ENCODE measurements around the gene TIMM10B.

TIMM10B gene

DNA sequence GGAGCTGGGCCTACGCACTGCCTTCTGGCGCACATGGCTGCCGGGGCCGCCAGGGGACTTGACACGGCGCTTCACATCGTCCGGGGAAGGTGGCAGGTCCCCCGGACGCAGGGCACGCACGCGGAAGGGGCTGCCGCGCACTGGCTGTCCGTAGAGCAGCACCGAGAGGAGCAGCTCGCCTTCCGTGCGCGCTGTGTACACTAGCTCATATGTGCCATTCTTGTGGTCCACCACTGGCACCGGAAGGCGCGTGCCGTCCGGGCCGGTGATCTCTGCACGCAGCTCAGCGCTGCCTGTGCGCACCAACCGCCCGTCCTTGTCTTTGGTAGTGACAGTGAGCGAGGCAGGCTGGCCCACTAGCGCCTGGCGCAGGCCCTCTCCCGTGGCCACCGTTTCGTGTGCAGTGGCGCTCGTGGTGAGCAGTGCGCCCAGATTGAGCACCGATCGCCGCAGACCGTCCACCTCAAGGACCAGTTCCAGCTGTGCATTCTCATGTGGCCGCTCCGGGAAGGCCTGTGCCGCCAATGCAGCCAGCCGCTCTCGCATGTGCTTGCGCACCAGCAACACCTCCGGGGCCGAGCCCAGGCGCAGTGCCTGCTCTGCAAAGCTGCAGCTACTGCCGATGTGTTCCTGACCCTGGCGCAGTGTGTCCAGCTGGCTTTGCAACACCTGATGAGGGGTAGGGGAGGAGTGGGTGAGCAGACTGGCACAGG, 24.8 kb upstream of the TIMM10B start:
- no peak overlapping the region for H3K4me3 ChIP-seq (ENCODE audit: low read length)
- no peak for DNase-seq (ENCODE audit: low read depth)
- TF ChIP-seq, protein P1, sequence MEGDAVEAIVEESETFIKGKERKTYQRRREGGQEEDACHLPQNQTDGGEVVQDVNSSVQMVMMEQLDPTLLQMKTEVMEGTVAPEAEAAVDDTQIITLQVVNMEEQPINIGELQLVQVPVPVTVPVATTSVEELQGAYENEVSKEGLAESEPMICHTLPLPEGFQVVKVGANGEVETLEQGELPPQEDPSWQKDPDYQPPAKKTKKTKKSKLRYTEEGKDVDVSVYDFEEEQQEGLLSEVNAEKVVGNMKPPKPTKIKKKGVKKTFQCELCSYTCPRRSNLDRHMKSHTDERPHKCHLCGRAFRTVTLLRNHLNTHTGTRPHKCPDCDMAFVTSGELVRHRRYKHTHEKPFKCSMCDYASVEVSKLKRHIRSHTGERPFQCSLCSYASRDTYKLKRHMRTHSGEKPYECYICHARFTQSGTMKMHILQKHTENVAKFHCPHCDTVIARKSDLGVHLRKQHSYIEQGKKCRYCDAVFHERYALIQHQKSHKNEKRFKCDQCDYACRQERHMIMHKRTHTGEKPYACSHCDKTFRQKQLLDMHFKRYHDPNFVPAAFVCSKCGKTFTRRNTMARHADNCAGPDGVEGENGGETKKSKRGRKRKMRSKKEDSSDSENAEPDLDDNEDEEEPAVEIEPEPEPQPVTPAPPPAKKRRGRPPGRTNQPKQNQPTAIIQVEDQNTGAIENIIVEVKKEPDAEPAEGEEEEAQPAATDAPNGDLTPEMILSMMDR (conservative IDR thresholded peaks at IDR 0.05; ENCODE audit: low read depth, low read length): no peak

GRCh38 chr11:6457581-6458320, 23.6 kb upstream of the TIMM10B start:
- TF ChIP-seq, protein P1 (conservative IDR thresholded peaks at IDR 0.05; ENCODE audit: low read depth, low read length): no peak

GRCh38 chr11:6458352-6459098, 22.8 kb upstream of the TIMM10B start:
- DNase-seq (ENCODE audit: low read depth): no peak
- no peak overlapping the region for H3K4me3 ChIP-seq (ENCODE audit: low read length)
- TF ChIP-seq, protein P1 (conservative IDR thresholded peaks at IDR 0.05; ENCODE audit: low read depth, low read length): no peak

More at GRCh38 chr11:6457581-6458320, 23.6 kb upstream of the TIMM10B start:
- no peak overlapping the region for H3K4me3 ChIP-seq (ENCODE audit: low read length)
- DNase-seq (ENCODE audit: low read depth): no peak

DNA sequence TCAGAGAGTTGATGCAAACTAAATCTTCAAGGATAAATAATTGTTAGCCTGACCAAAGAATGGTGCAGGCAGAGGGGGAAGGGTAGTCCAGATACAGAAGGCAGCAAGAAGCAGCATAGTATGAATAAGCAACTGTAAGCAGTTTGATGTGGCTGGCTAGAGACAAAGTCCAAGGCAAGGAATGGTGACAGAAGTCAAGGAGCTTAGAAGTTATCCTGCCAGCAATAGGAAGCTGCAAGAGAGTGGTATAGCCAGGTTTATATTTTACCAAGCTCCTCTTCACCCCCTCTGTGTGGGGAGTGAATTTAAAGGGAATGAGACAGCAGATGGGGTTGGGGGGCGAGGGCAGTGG, 22.2 kb upstream of the TIMM10B start:
- DNase-seq (ENCODE audit: low read depth): no peak
- no peak overlapping the region for H3K4me3 ChIP-seq (ENCODE audit: low read length)
- TF ChIP-seq, protein P1 (conservative IDR thresholded peaks at IDR 0.05; ENCODE audit: low read depth, low read length): no peak

- no peak overlapping the region for H3K4me3 ChIP-seq (ENCODE audit: low read length)
- DNase-seq (ENCODE audit: low read depth): peak; percentile 86
- TF ChIP-seq, protein P1 (conservative IDR thresholded peaks at IDR 0.05; ENCODE audit: low read depth, low read length): no peak
These were observed 12.4 kb upstream of the TIMM10B start for GRCh38 chr11:6468712-6469495.

DNA sequence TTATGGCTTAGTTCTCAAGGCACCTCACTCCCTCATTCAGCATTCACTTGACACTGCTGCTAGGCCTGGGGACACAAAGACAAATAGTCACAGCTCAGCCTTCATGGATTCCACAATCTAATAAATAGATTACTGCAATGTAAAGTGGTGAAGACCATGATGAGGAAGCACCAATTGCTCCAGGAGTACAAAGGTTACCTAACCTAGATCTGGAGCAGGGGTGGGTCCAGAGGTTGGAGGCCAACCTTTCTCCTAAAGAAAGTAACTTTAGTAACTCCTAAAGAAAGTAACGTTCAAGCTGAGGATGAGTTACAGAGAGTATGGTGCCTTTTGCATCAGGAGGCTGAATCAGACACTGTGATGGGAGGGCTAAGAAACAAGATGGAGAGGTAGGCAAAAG, 11.7 kb upstream of the TIMM10B start:
- no peak for DNase-seq (ENCODE audit: low read depth)
- TF ChIP-seq, protein P1 (conservative IDR thresholded peaks at IDR 0.05; ENCODE audit: low read depth, low read length): no peak
- no peak overlapping the region for H3K4me3 ChIP-seq (ENCODE audit: low read length)

Measured in retinal pigment epithelial cell (primary cell).